ENCODE measurements around the gene LAMB4. TPM values are rescaled to one million over a fixed set of nuclear protein-coding genes. Genes with fewer than 3 reads are reported as not detected.

The LAMB4 gene
- polyA plus RNA-seq, 2 of the 4 experiments (the other 2 are of a cell fraction): 0.13 to 0.19 TPM

- DNase-seq (ENCODE audit: low read depth in 1 of 2, low spot score in 1 of 2) (no peak), FAIRE-seq (peak; percentile 83), ATAC-seq (no peak)
- 91% methylated on average over 1 of the region's 1 CpG for WGBS (ENCODE audit: missing lambda C conversion rate)
- no peak for TF ChIP-seq JUNB (IDR thresholded peaks at IDR 0.05)
- no peak for TF ChIP-seq HOXB5 (CRISPR knock-in tag; IDR thresholded peaks at IDR 0.05)
- no peak for TF ChIP-seq HMGXB4 (CRISPR knock-in tag; IDR thresholded peaks at IDR 0.05; ENCODE audit: borderline replicate concordance)
- no peak for TF ChIP-seq JUN (IDR thresholded peaks at IDR 0.05)
- no peak for TF ChIP-seq TFCP2L1 (CRISPR knock-in tag; IDR thresholded peaks at IDR 0.05)
- TF ChIP-seq ESRRA (IDR thresholded peaks at IDR 0.05; ENCODE audit: borderline replicate concordance, low read length): no peak
- no peak for TF ChIP-seq GATA3 (IDR thresholded peaks at IDR 0.05; ENCODE audit: borderline replicate concordance)
- no peak for TF ChIP-seq NPAS2 (CRISPR knock-in tag; IDR thresholded peaks at IDR 0.05; ENCODE audit: borderline replicate concordance)
- TF ChIP-seq EHMT2 (IDR thresholded peaks at IDR 0.05; ENCODE audit: low read depth): no peak
- Histone ChIP-seq H3K27ac (no peak overlapping the region), H3K4me2 (no peak overlapping the region), H3K9me3 (no peaks in the 10 kb centered on the region), H3K4me1 (peaks cover 40% of the 10 kb centered on the region), H3K4me3 (no peak overlapping the region)
- ChIA-PET CTCF (interaction anchor here (0.6 to 1.2 kb wide), 2 partner anchors 10 to 19 kb away, joined by 3 read pairs; no protein-coding TSS in a partner anchor), POLR2A (no interaction called here)
These were observed 102.9 kb downstream of the LAMB4 start for GRCh38 chr7:108027239-108027638.

DNA sequence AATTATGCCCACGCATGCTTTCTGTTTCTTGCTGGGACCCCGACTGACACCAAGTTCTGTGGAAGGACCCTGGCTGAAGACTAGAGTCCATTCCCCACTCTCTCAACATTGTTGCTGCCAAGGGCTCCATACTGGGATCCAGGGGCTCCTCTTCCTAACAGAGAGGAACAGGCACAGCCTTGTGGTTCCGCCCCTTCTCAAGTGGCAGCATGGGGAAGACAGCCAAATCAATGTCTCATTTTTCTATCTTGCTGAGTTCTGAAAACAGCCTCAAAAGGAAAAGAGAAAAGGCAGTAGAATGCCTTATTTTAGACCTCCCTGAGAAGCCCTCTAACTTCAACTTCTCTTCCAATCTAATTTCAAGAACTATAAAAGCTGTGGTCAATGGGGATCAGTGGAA is 103.5 kb downstream of the LAMB4 start:
- 87% methylated on average over 3 of the region's 3 CpGs for WGBS (ENCODE audit: missing lambda C conversion rate)
- no peaks in the 10 kb centered on the region for H3K9me3 ChIP-seq
- H3K4me1 ChIP-seq: peaks cover 40% of the 10 kb centered on the region
- TF ChIP-seq RCOR1 (IDR thresholded peaks at IDR 0.05; ENCODE audit: low read depth, low read length) (no peak), POLR2A (IDR thresholded peaks at IDR 0.05; ENCODE audit: low read length) (no peak), ESRRA (IDR thresholded peaks at IDR 0.05; ENCODE audit: borderline replicate concordance, low read length) (no peak), EHF (CRISPR knock-in tag; IDR thresholded peaks at IDR 0.05) (no peak), SREBF2 (IDR thresholded peaks at IDR 0.05) (no peak), MYC (IDR thresholded peaks at IDR 0.05; ENCODE audit: borderline replicate concordance, low read length) (no peak), FOSL2 (IDR thresholded peaks at IDR 0.05) (no peak), FOSL2 (CRISPR knock-in tag; IDR thresholded peaks at IDR 0.05) (no peak), EP300 (IDR thresholded peaks at IDR 0.05) (no peak), CBX8 (IDR thresholded peaks at IDR 0.05) (no peak), HOXA7 (CRISPR knock-in tag; IDR thresholded peaks at IDR 0.05) (no peak), NPAS2 (CRISPR knock-in tag; IDR thresholded peaks at IDR 0.05; ENCODE audit: borderline replicate concordance) (no peak), GATA3 (IDR thresholded peaks at IDR 0.05; ENCODE audit: borderline replicate concordance) (no peak)
- CTCF ChIA-PET: no interaction called here
- POLR2A ChIA-PET: no interaction called here
- ATAC-seq (no peak), FAIRE-seq (peak; percentile 54), DNase-seq (ENCODE audit: low read depth in 1 of 2, low spot score in 1 of 2) (no peak)
- H3K27ac ChIP-seq: peak overlapping the region in 1 of 2 experiments; percentile 29; a peak in 1 of 6 replicates
- no peak overlapping the region for H3K4me2 ChIP-seq
- no peak overlapping the region for H3K4me3 ChIP-seq

GRCh38 chr7:108026116-108026515 is 104.0 kb downstream of the LAMB4 start:
- ATAC-seq (no peak), DNase-seq (ENCODE audit: low read depth in 1 of 2, low spot score in 1 of 2) (no peak), FAIRE-seq (no peak)
- Histone ChIP-seq H3K4me3 (no peak overlapping the region), H3K4me1 (peaks cover 40% of the 10 kb centered on the region), H3K4me2 (no peak overlapping the region), H3K27ac (no peak overlapping the region; a peak in 1 of 6 replicates), H3K9me3 (no peaks in the 10 kb centered on the region)
- 83% methylated on average over 5 of the region's 5 CpGs for WGBS (ENCODE audit: missing lambda C conversion rate)
- CTCF ChIA-PET: no interaction called here
- TF ChIP-seq, protein P1, sequence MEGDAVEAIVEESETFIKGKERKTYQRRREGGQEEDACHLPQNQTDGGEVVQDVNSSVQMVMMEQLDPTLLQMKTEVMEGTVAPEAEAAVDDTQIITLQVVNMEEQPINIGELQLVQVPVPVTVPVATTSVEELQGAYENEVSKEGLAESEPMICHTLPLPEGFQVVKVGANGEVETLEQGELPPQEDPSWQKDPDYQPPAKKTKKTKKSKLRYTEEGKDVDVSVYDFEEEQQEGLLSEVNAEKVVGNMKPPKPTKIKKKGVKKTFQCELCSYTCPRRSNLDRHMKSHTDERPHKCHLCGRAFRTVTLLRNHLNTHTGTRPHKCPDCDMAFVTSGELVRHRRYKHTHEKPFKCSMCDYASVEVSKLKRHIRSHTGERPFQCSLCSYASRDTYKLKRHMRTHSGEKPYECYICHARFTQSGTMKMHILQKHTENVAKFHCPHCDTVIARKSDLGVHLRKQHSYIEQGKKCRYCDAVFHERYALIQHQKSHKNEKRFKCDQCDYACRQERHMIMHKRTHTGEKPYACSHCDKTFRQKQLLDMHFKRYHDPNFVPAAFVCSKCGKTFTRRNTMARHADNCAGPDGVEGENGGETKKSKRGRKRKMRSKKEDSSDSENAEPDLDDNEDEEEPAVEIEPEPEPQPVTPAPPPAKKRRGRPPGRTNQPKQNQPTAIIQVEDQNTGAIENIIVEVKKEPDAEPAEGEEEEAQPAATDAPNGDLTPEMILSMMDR (IDR thresholded peaks at IDR 0.05): no peak
- no peak for TF ChIP-seq HES2 (IDR thresholded peaks at IDR 0.05)
- TF ChIP-seq POLR2AphosphoS2 (conservative IDR thresholded peaks at IDR 0.05; ENCODE audit: low read length): no peak
- no peak for TF ChIP-seq FOSL2 (IDR thresholded peaks at IDR 0.05)
- TF ChIP-seq FOSL2 (CRISPR knock-in tag; IDR thresholded peaks at IDR 0.05): no peak
- no peak for TF ChIP-seq MAFK (IDR thresholded peaks at IDR 0.05; ENCODE audit: partially characterized antibody)
- no peak for TF ChIP-seq CBX8 (IDR thresholded peaks at IDR 0.05)
- no peak for TF ChIP-seq GATA3 (IDR thresholded peaks at IDR 0.05; ENCODE audit: borderline replicate concordance)
- no peak for TF ChIP-seq RCOR1 (IDR thresholded peaks at IDR 0.05; ENCODE audit: low read depth, low read length)
- no peak for TF ChIP-seq HOXB13 (CRISPR knock-in tag; IDR thresholded peaks at IDR 0.05; ENCODE audit: low read depth)
- POLR2A ChIA-PET: no interaction called here

All from A549 (cell line).